IMR-90 (cell line): ENCODE results near the gene CUBN. TPM values are rescaled to one million over a fixed set of nuclear protein-coding genes. Genes with fewer than 3 reads are reported as not detected.

Experiments
- ATAC-seq: fragments of 200-7000 bp; cut with Tn5 transposase; 2 replicates; pipeline ENCODE4 v1.9.1; 2020; ENCODE audit warnings: low read depth, mild to moderate bottlenecking, moderate library complexity
- BruUV-seq: library from RNA; stranded (reverse); fragments of 400-500 nt; replicated peaks from 2 replicates; lab custom pipeline; 2021; lab: Mats Ljungman, UMichigan
- CTCF ChIA-PET: fragments of 300-600 bp; formaldehyde crosslinking; extraction: SDS; loops from one replicate; lab custom pipeline; 2021; ENCODE audit warnings: antibody characterized with exemption; lab: Yijun Ruan, JAX
- POLR2A ChIA-PET: fragments of 300-600 bp; sonication (Branson Sonifier 250); formaldehyde crosslinking; loops from one replicate; lab custom pipeline; 2022; ENCODE audit warnings: antibody characterized with exemption; ENCODE audit not compliant: unreplicated experiment; lab: Charles Lee
- DNase-seq: peaks from one replicate; pipeline ENCODE4 v3.0.0; 2013
- H2AFZ ChIP-seq: replicated peaks from 2 replicates; pipeline ENCODE3; 2013; ENCODE audit warnings: low read length, mild to moderate bottlenecking; ENCODE audit not compliant: poor library complexity
- H2AK5ac ChIP-seq: 2 replicates; pipeline ENCODE4 v1.6.1; 2013; ENCODE audit warnings: low read depth, low read length, inconsistent platforms
- H2AK9ac ChIP-seq: replicated peaks from 2 replicates; pipeline ENCODE3; 2013; ENCODE audit warnings: mild to moderate bottlenecking, low read depth, low read length, moderate library complexity; ENCODE audit not compliant: poor library complexity
- H2BK120ac ChIP-seq: 2 replicates; pipeline ENCODE4 v1.6.1; 2013; ENCODE audit warnings: low read depth, low read length, inconsistent platforms
- H2BK15ac ChIP-seq: 3 replicates; pipeline ENCODE4 v1.6.1; 2013; ENCODE audit warnings: low read depth, low read length, inconsistent platforms
- H2BK20ac ChIP-seq: 2 replicates; pipeline ENCODE4 v1.6.1; 2013; ENCODE audit warnings: low read depth, mild to moderate bottlenecking, inconsistent platforms, low read length, moderate library complexity
- H2BK5ac ChIP-seq: 2 replicates; pipeline ENCODE4 v1.6.1; 2013; ENCODE audit warnings: mild to moderate bottlenecking, low read depth, low read length, inconsistent platforms; ENCODE audit not compliant: poor library complexity, severe bottlenecking
- H3K14ac ChIP-seq: replicated peaks from 2 replicates; pipeline ENCODE4 v1.6.1; 2013; ENCODE audit warnings: low read depth, low read length, inconsistent platforms
- H3K18ac ChIP-seq: 2 replicates; pipeline ENCODE4 v1.6.1; 2013; ENCODE audit warnings: low read depth, low read length, control low read depth
- H3K23ac ChIP-seq: 2 replicates; pipeline ENCODE4 v1.6.1; 2013; ENCODE audit warnings: low read depth, low read length, inconsistent platforms
- H3K27ac ChIP-seq: 2 replicates; pipeline ENCODE4 v1.5.1; 2013; ENCODE audit warnings: mild to moderate bottlenecking, control low read depth, low read length; ENCODE audit not compliant: insufficient read depth
- H3K27me3 ChIP-seq: 2 replicates; pipeline ENCODE4 v1.6.1; 2013; ENCODE audit warnings: low read length; ENCODE audit not compliant: control insufficient read depth, insufficient read depth
- H3K36me3 ChIP-seq: 2 replicates; pipeline ENCODE4 v1.6.1; 2013; ENCODE audit warnings: low read length, mixed read lengths; ENCODE audit not compliant: control insufficient read depth, insufficient read depth
- H3K4ac ChIP-seq: 2 replicates; pipeline ENCODE4 v1.6.1; 2013; ENCODE audit warnings: low read depth, low read length, inconsistent platforms
- H3K4me1 ChIP-seq: 2 replicates; pipeline ENCODE4 v1.6.1; 2013; ENCODE audit warnings: low read length, mixed read lengths; ENCODE audit not compliant: control insufficient read depth, insufficient read depth
- H3K4me2 ChIP-seq: 2 replicates; pipeline ENCODE4 v1.6.1; 2013; ENCODE audit warnings: low read depth, mild to moderate bottlenecking, control low read depth, low read length, moderate library complexity
- H3K4me3 ChIP-seq: 2 replicates; pipeline ENCODE4 v1.5.1; 2013; ENCODE audit warnings: low read depth, mild to moderate bottlenecking, control low read depth, low read length, moderate library complexity; ENCODE audit not compliant: insufficient read depth
- H3K56ac ChIP-seq: 2 replicates; pipeline ENCODE4 v1.6.1; 2013; ENCODE audit warnings: low read length, inconsistent platforms; ENCODE audit not compliant: insufficient read depth; ENCODE audit errors: extremely low read depth
- H3K79me1 ChIP-seq, 2 experiments: 2 replicates each; pipeline ENCODE4 v1.6.1; 2013; ENCODE audit warnings: low read length in 2 of 2, inconsistent platforms in 1 of 2, low read depth in 1 of 2
- H3K9ac ChIP-seq: 2 replicates; pipeline ENCODE4 v1.6.1; 2013; ENCODE audit warnings: low read depth, low read length, control low read depth
- H3K9me1 ChIP-seq: 2 replicates; pipeline ENCODE4 v1.6.1; 2013; ENCODE audit warnings: low read length, inconsistent platforms; ENCODE audit not compliant: insufficient read depth
- H3K9me3 ChIP-seq: 2 replicates; pipeline ENCODE4 v1.6.1; 2013; ENCODE audit warnings: low read length; ENCODE audit not compliant: control insufficient read depth, insufficient read depth
- H4K20me1 ChIP-seq: 2 replicates; pipeline ENCODE4 v1.6.1; 2013; ENCODE audit warnings: low read length, inconsistent platforms; ENCODE audit not compliant: insufficient read depth
- H4K5ac ChIP-seq: 2 replicates; pipeline ENCODE4 v1.6.1; 2013; ENCODE audit warnings: mild to moderate bottlenecking, low read depth, low read length, control low read depth
- H4K8ac ChIP-seq, 2 experiments: 2 replicates each; pipeline ENCODE4 v1.6.1; 2013; ENCODE audit warnings: low read depth in 2 of 2, low read length in 2 of 2, control low read depth in 1 of 2, inconsistent platforms in 1 of 2
- H4K91ac ChIP-seq: 2 replicates; pipeline ENCODE4 v1.6.1; 2013; ENCODE audit warnings: low read depth, low read length, inconsistent platforms; ENCODE audit not compliant: insufficient read depth
- BHLHE40 ChIP-seq: fragments of 150-350 bp; IDR thresholded peaks from 2 replicates; pipeline ENCODE4 v1.6.1; 2016; ENCODE audit warnings: mild to moderate bottlenecking, low read depth, low read length
- CEBPB ChIP-seq: IDR thresholded peaks from 2 replicates; pipeline ENCODE4 v1.6.1; 2012; ENCODE audit warnings: low read depth, low read length, improper control_type of control experiment
- CTCF ChIP-seq: conservative IDR thresholded peaks from 2 replicates; pipeline ENCODE4 v1.5.1; 2012; ENCODE audit warnings: mild to moderate bottlenecking, low read depth, low read length, improper control_type of control experiment
- ELK1 ChIP-seq: fragments of 150-350 bp; IDR thresholded peaks from 2 replicates; pipeline ENCODE4 v1.6.1; 2016; ENCODE audit warnings: low read depth, mild to moderate bottlenecking, low read length, moderate library complexity, borderline replicate concordance
- MAZ ChIP-seq: IDR thresholded peaks from 2 replicates; pipeline ENCODE4 v1.6.1; 2012; ENCODE audit warnings: low read depth, mild to moderate bottlenecking, low read length, improper control_type of control experiment, moderate library complexity, borderline replicate concordance
- MXI1 ChIP-seq: IDR thresholded peaks from 2 replicates; pipeline ENCODE4 v1.6.1; 2012; ENCODE audit warnings: low read depth, mild to moderate bottlenecking, low read length, moderate library complexity, borderline replicate concordance
- NFE2L2 ChIP-seq: fragments of 150-350 bp; IDR thresholded peaks from 2 replicates; pipeline ENCODE4 v1.6.1; 2016; ENCODE audit warnings: low read depth, mild to moderate bottlenecking, low read length
- RAD21 ChIP-seq: IDR thresholded peaks from 2 replicates; pipeline ENCODE4 v1.6.1; 2012; ENCODE audit warnings: low read length, improper control_type of control experiment
- RFX5 ChIP-seq: IDR thresholded peaks from 2 replicates; pipeline ENCODE4 v1.8.0; 2012; ENCODE audit warnings: low read depth, mild to moderate bottlenecking, low read length, moderate library complexity
- USF2 ChIP-seq: fragments of 150-350 bp; IDR thresholded peaks from 2 replicates; pipeline ENCODE4 v1.6.1; 2017; ENCODE audit warnings: mild to moderate bottlenecking, antibody characterized with exemption, low read length, low read depth
- WGBS, 2 experiments: methylation state at CpG; one replicate each; pipeline versions ENCODE4 v1.1.5 to v1.1.7; 2013; ENCODE audit warnings: missing lambda C conversion rate in 2 of 2; ENCODE audit not compliant: insufficient read length in 1 of 2; ENCODE audit errors: extremely low coverage in 2 of 2; 5-methylcytosine and 5-hydroxymethylcytosine counted together
- dilution Hi-C: fragments of 300-500 bp; cut with HindIII; formaldehyde crosslinking; loops from one replicate; pipeline ENCODE4 v1.14.3; 2018; ENCODE audit warnings: low sequenced_read_pairs; ENCODE audit not compliant: unreplicated experiment
- in situ Hi-C: fragments of 300-500 bp; cut with MboI; formaldehyde crosslinking; loops from 3 replicates; pipeline ENCODE4 v1.14.3; 2019; ENCODE audit warnings: low sequenced_read_pairs, inconsistent platforms, mixed read lengths
- intact Hi-C: fragments of 100-400 bp; cut with micrococcal nuclease; formaldehyde crosslinking; loops from 2 replicates; pipeline ENCODE4 v1.10.0; 2022
- polyA plus RNA-seq, 3 experiments: library from polyadenylated mRNA; depleted of rRNA; stranded (reverse); fragments of >200 nt; gene quantifications; 2 replicates each; pipeline ENCODE4 v1.2.3, GENCODE V29; 2012; ENCODE audit warnings: low replicate concordance in 1 of 3
- total RNA-seq: library from RNA; depleted of rRNA; stranded (reverse); fragments of >200 nt; gene quantifications from 2 replicates; pipeline ENCODE4 v1.2.3, GENCODE V29; 2012

Gene CUBN
- total and polyA plus RNA-seq, 2 of the 4 experiments (the other 2 are of a cell fraction) = 0.19 to 0.54 TPM

GRCh38 chr10:16890691-16891090, 238.9 kb downstream of the CUBN start:
- H3K27me3 ChIP-seq = no peaks in the 10 kb centered on the region
- no peak overlapping the region for H2AK9ac ChIP-seq
- no peak overlapping the region for H4K8ac ChIP-seq
- H3K23ac ChIP-seq = no peak overlapping the region
- no TSS peak for BruUV-seq
- no peaks in the 10 kb centered on the region for H3K9me3 ChIP-seq
- H3K9ac ChIP-seq = no peak overlapping the region
- H3K4ac ChIP-seq = 0 out of 2 replicates have a peak overlapping the region, but pooled peaks have one; percentile 10
- H2AK5ac ChIP-seq = no peak overlapping the region
- no peaks in the 10 kb centered on the region for H3K79me1 ChIP-seq
- no peaks in the 10 kb centered on the region; the same call in none of the 2 replicates for H3K4me1 ChIP-seq
- no peak overlapping the region for H3K14ac ChIP-seq
- ATAC-seq = no peak
- no peak overlapping the region for H2BK5ac ChIP-seq
- H4K91ac ChIP-seq = no peak overlapping the region
- TF ChIP-seq RFX5 = no peak
- TF ChIP-seq CTCF = no peak
- TF ChIP-seq RAD21 = no peak
- TF ChIP-seq ELK1 = no peak
- no peak for TF ChIP-seq MAZ
- no peak for TF ChIP-seq BHLHE40
- TF ChIP-seq CEBPB = no peak
- no peak for TF ChIP-seq MXI1
- no peak for TF ChIP-seq USF2
- TF ChIP-seq NFE2L2 = no peak
- no peaks in the 10 kb centered on the region for H3K9me1 ChIP-seq
- H3K4me3 ChIP-seq = no peak overlapping the region
- H4K20me1 ChIP-seq = no peaks in the 10 kb centered on the region
- H4K5ac ChIP-seq = no peak overlapping the region
- no peak overlapping the region for H3K18ac ChIP-seq
- no peak overlapping the region for H2BK120ac ChIP-seq
- no peak for DNase-seq
- H3K27ac ChIP-seq = no peak overlapping the region
- CTCF ChIA-PET = no interaction called here
- no peak overlapping the region for H2BK15ac ChIP-seq
- POLR2A ChIA-PET = no interaction called here
- H3K4me2 ChIP-seq = no peak overlapping the region
- no peaks in the 10 kb centered on the region for H3K36me3 ChIP-seq
- H2AFZ ChIP-seq = no peak overlapping the region
- intact Hi-C loops (loop anchor here (1.0 kb wide), 2 partner anchors 338 to 367 kb away; partner anchors contain the start of gene VIM), dilution Hi-C loops (no loop called here), in situ Hi-C loops (no loop called here)
- peak overlapping the region; percentile 52; the same call in 1 of the 2 replicates for H2BK20ac ChIP-seq
- H3K56ac ChIP-seq = no peak overlapping the region
- WGBS, 2 experiments = 96% methylated on average over 6 of the region's 6 CpGs; no CpG with 5 or more reads in 1 of the 2 experiments
